HG03378 (cell line): ENCODE results near the gene CCDC88C.

Source experiments
- ATAC-seq: cut with Tn5 transposase; IDR thresholded peaks from one replicate; pipeline ENCODE4 v1.9.1; 2021; ENCODE audit warnings: mild to moderate bottlenecking, moderate library complexity; ENCODE audit not compliant: unreplicated experiment

Gene CCDC88C

DNA sequence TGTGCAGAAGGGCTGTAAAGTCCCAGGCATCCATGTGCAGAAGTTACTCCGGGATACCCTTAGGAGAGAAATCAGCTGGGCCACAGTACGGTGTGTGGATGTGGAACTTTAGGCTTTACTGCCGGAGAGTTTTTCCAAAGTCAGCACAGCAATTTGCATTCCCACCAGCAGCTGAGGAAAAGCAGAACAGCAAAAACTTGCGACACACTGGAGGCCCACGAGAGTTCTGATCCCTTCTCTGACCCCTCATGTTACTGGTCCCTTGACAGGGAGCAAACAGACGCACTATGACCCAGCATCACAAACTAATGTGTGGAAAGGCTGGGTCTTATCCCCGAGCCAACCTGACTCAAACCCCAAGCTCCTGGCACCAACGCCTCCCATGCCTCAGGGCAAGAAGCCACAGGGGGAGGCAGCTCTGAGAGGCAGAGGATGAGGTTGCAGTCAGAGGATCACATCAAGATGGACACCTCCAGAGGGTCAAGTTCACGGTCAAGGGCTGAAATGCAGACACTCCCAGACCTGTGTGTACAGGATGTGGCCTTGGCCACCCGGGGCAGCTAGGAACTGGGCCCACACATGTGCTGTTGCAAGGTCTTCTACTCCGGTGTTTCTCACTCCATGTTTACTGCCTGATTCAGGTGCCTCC lies 38.6 kb downstream of the CCDC88C start:
- no peak for ATAC-seq

DNA sequence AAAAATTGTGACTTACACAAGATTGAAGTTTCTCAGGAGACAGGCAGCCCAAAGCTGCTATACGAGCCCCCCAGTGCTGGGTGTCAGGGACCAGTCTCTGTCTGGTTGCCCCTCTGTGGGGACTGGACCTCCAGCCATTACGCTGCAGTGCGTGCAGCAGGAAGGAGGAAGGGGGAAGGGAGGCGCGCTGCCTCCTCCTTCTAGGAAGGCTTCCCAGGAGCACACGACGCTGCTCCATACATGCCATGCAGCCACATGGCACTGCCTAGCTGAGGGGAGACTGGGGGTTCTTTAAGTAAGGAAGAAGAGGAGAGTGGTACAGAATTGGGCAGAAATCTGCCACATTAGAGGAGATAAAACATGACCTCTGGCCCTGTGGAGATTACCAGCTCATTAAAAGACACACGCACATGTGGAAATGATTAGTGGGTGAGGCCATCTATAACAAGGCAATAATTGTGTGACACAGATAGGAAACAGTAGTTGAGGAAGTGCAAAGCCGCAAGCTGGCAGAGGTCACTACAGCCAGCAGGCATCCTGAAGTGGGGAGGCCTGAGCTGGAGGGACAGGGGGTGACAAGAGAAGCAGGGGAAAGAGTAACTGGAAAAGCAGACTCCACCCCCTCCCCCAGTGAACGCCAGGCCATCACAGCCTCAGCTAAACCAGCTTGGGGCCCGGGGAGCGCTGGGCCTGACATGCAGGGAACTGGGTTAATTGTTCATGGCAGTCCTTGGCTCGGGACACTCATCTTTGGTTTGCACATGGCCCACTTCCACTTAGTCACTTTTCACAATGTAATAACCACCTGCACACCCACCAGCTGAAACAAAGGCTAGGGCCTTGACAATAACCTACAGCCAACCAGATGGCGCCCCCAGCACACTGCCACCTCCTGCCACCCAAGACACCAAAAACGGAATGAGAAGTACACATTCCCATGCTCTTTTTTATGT lies 39.6 kb downstream of the CCDC88C start:
- ATAC-seq: no peak

DNA sequence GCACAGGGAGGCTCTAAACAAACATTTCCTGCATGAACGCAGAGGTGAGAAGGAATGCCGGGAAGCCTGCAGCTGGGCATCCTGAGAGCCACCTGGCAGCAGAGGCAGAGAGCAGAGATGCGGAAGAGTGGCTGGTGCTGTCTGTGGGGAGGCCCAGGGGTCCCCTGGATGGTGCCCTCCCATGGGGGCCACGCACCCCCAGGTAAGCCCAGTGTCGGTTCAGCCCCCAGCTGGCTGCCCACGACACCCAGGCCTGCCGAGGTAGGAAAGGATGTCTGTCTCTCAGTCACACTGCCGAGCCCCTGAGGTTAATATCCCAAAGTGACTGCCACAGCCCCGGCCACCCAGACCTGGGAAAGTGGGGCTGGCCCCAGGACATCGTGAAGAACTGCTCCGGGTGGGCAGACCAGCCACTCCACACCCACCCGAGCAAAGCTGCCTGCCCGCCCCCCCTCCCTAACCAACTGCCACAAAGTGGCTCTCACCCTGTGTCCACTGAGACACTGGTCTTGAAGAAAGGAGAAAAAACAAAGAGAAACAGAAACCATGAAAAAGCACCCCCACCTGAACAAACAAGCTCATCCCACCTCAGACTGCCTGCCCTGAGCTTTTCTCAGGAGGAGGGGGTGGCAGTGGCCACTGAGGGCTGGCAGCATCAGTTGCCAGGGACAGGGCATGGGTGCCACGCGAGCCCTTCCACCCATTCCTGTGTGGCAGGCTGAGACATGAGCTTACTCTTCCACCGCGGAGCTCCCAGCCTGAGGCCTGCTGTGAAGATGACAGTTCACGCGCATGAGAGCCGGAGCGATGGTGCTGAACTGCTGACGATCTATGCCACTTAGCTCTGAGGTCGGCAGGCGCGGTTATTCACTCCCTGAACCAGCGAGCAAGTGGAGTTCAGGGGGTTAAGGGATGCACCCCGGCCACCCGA lies 40.8 kb downstream of the CCDC88C start:
- ATAC-seq: no peak

DNA sequence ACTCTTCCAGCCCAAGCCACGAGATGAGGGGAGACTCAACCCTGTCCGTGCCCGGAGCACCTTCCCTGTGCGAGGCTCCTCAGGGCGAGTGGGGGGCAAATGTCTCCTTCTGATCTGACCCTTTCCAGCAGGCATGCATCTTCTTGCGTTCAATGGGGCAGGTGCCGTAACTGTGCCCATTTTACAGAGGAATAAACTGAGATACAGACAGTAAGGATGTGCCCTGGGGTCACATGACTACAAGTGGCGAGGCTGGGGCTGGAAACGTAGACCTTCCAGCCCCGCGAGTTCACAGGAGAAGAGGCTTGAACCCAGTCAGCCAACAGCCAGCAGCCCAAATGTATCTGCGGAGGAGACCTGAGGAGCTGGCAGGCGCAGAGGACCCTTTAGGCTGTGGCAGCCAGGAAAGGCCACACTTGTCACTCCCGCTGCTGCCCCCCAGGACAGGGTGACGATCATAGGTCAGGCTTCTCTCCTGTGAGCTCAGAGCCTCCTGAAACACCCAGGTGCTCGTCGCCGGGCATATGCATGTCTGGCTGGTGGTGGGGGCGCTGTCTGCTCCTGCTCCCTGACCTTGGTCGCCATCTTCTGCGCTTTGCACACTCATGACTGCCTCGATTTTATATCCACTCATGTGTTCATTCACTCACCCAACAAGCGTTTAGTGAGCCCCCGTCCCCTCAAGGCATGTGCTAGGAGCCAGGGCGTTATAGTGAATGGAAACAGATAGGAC lies 41.7 kb downstream of the CCDC88C start:
- ATAC-seq: no peak

DNA sequence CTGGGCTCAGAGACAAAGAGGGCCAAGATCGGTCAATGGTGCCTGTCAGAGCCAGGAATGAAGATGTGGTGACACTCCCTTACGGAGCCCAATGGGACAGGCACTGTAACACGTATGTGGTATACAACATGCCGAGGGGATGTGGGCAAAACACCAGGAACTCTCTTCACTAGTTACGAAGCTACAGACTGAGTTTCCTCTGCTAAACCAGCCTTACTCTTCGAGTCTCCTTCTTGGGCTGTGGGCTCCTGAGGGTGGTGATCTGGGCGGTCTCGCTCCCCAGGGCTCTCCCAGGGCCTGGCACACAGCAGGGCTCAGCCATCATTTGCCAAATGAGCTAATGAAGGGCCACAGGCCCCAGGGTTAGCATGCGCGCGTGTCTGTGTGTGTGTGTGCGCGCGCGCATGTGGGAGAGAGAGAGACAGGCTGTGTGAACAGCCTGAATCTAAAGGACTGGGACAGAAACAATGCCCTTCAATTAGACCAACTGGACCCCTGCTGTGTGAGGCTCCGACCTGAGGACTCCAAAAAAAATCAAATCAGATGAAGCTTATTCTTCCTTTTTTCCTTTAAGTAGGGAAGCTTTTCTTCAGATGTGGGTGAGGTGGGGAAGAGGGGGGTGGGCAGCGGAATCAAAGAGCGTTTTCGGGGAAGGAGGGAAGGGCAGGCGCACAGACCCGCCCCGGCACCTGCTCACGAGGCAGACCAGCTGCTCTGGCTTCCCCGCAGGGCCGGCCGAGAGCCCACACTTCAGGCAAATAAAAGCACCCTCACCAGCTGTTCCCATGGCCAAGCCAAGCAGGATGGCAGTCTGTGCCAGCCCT lies 42.5 kb downstream of the CCDC88C start:
- ATAC-seq: no peak

DNA sequence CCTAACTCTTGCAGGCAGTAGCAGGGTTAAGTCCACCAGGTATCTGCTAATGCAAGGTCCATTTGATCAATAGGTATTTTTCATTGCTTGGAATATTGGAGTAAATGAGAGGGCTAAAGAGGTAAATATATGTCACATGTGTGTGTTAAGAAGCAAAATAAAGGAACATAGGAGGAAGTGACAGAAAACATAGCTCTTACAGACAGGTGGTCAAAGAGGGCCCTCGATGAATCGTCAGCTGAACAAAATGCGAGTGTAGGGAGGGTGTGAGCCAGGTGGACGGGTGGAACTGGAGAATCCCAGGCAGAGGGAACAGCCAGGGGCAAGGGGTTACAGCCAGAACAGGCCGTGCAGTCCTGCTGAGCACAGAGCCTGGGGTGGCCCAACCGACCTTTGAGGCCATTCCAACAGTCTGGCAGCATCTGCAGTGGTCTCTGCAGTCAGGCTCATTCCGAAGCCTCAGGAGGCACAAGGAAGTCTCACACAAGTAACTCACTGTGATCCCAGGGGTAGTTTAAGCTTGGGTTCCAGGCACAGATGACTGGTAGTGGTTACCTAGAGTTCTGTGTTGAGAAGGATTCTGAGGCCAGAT lies 43.2 kb downstream of the CCDC88C start:
- ATAC-seq: no peak

DNA sequence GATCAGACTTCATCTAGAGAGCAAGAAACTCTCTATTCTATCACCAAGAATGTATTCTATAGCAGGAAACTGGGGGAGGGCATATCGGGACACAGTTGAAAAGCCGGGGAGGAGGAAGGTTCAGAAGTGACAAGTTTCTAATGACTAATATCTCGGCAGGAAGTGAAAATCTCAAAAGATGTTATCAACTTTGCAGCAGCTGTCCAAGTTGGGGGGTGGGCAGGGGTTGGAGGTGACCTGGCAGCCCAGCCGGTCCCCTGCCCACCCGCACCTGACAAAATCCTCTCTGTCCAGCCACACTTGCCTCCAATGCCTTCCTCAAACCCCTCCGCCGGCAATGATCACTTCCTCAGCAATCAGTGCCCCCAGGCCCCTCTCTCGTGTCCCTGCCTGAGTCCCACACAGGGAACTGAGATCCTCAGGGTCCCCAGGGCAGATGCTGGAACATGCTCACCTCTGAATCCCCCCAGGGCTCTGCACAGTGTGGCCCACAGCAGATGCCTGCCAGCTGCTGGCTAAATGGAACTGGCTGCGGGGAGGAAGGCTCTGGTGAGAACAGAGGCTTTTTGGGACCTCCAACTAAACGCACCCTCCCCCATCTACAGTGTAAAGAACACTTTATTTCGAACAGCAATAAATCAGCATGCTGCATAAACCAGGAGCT lies 43.9 kb downstream of the CCDC88C start:
- ATAC-seq: peak; percentile 63

DNA sequence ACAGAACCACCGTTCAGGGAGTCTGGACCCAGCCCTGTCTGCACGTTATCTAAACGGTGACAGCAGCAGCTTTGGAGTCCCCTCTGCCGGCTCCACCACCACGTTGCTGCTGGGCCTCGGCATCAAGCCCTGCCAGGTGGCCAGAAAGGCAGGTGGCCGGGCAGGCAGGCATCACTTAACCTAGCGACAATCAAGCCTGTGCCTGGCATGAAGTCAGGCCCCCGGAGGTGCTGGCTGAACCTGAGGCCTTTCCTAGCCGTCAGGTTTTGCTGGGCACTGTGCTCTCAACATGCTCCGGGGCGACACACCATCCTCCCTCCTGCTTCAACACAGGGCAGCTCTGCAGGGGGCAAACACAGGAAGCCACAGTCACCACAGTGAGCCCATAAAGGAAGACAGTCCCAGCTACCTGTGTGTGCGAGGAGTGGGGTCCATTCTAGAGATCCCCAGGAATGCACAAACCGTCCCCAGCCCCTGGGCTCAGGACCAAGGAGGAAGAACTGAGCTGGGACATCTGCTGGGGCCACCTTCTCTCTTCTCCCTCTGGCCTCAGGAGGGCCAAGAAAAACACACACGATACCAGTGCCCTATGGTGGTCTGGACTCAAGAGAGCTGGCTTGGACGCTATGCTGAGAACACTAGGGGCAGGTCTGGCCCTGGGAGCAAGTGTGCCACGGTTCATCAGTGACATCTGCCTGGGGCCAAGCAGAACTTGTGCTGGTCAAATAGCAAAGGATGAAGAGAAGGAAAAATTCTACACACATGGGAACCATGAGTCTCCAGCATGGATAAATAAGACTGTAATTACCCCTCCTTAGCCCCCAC lies 44.7 kb downstream of the CCDC88C start:
- ATAC-seq: peak; percentile 16

DNA sequence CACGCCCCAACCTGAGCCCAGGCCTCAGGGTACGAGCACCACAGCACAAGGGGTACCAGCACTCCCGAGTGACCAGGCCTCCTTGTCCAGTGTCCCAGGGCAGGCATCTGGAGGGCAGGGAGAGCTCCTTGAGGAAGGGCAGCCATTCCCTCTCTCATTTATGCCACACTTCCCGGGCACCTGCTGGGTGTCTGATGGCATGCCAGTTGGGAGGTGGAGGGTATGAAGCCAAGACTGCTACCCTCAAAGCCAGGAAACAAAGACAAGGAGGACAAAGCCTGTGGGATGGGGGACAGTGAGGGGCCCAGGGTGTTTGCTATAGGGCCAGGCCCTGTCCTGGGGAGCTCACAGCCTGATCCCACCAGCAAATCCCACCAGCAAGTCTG lies 45.6 kb downstream of the CCDC88C start:
- ATAC-seq: no peak

DNA sequence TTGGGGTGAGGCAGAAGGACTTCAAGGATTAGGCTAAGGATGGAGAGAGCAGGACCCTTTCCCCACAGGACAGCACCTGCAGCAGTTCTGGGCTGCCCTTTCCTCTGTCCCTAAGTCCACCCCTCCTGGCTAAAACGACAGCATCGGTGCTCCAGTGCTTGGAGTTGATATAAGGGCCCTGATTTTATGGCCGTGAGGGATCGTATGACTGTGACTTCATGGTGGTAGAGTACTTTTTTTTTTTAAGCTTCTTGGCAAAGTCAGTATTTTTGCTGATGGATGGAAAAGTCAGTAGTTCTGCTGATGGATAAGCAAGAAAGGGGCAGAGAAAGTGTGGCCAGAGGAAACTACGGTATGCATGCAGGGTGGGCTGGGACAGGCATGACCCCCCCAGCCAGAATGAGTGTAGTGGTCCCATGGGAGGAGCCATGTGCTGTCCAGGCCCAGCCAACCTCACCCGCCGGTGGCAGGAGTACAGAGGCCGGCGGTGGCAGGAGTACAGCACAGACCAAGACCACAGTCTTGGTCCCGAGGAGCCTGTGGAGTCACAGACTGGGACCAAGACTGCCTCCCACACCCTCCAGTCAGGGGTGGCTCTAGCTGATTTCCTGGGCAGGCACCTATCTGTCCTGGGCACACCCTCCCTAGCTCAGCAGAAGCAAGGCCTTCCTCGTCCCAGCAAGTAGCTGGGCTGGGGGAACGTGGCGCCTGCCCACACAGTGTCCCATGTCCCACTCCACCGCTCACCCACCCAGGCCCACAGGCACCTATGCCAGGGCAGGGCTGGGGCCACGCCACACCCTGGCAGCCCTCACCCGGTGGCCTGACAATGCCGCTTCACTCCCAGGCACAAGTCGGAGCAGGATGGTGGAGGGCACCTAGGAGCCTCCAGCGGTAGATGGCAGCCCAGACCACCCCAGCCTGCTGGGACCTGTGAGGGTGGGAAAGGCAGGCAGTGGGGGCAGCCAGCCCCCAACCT lies 46.3 kb downstream of the CCDC88C start:
- no peak for ATAC-seq

DNA sequence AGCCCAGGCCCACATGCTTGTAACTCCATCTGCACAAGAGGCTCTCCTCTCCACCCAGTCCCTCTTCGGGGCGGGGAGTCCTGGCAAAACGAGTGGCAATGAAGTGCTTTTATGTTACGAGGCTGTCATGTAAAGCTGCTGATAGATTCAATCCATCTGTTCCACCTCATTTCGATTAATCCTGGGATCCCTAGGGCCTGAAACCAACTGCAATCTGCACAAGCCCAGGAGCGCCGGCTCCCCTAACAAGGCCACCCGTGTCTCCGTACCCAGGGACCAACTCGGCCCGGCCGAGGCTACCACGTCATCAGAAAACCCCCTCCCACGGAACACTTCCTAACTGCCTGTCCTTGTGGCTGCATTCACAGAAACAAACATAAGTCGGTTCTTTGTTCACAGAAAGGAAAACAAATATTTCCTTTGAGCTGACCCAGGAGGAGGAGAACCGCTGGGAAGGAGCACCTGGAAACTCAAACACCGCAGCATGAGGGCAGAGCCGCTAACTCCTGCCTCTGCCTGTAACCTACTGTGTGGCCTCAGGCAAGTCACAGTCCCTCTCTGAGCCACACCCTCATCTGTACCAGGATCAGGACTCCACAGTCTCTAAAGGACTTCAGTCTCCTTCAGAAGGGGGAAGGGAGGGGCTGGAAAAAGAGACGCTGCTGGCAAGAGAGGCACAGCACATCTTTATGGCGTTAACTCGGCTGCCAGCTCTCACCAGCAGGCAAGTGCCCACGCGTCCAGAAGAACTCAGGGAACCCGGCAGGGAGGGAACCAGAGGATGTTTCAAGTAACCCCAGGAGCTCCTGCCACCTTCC lies 47.8 kb downstream of the CCDC88C start:
- no peak for ATAC-seq

DNA sequence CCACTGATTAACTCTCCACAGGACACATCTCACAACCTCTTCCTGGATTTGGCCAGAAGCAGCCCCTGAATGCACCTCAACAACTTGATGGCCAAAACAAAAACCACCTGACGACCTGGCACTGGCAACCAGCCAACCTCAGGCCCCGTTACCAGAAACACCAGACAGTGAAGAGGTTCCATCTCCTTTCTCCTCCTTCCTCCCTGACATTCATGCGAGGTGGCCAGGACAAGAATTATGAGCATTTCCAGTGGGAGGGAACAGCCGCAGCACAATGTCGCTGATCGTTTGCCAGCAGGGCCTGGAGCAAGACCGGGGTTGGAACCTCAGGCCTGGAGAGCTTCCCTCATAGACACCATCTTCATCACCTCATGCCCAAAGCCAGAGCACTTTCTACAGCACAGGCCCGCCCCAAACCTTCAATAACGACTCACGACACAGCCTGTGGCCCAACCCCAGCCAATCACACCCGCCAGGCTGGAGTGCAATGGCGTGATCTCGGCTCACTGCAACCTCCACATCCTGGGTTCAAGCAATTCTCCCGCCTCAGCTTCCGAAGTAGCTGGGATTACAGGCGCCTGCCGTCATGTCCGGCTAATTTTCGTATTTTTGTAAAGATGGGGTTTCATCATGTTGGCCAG lies 48.7 kb downstream of the CCDC88C start:
- ATAC-seq: no peak

DNA sequence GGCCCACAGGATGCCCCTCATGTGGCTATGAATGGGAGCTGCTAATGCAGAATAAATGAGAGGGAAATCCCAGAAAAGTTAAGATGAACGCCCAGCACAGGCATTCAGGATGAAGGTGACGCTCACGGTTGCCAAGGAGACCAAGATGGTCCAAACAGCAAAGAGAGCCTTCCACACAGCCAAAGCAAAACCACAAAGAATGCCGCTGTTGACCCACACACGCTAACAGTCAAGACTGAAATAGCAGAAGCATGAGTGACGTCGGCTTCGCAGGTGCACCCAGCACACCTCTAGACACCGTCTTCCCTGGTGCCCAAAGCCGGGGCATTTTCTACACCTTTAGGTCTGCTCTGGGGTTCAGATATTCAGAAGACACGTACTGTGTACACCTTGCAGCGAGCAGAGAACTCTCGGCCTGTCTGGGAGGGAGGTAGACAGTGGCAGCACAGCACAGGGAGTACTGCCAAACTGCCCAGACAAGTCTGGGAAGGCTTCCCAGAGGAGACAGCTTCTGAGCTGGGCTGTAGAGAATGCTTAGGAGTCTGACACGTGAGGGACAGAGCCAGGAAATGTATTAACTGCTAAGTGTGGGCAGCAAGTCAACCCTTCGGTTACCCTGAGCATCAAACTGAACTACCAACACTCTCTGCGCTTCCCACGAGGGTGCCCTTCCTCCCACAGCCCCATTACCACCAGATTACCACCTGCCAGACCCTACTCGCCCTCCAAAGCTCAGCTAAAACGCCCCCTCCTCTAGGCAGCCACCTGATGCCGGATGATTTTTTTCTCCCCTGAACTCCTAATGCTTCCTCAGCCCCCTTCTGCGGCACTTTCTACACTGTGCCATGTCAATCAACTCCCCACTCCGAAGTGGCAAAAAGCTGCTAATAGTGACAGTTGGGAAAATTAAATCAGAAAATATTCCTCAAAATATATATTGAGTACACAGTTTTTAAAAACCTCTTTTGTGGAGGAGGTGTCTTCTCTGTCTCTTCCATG lies 50.1 kb downstream of the CCDC88C start:
- ATAC-seq: peak; percentile 76

DNA sequence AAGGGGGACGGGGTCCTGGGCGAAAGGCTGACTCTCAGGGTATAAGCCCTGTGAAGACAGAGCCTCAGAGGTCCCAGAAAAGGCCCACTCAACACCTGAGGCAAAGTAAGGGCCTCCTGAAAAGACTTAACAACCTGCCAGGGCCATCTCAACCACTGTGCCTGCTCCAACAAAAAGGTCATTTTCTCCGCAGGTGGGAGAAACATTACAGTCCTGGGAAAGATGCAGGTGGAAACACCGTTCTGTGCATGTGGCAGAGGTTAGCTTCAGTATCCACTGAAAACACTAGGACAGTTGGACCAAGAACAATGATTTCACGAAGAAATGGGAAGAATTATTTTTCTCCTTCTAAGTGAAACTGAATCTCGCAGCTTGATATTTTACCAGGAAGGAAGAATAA lies 50.9 kb downstream of the CCDC88C start:
- ATAC-seq: no peak
